Measurements from ENCODE around the gene CLCN6. TPM values are rescaled to one million over a fixed set of nuclear protein-coding genes. Genes with fewer than 3 reads are reported as not detected.

The CLCN6 gene
- total RNA-seq, 1 experiment from 2014 or later = 6.2 TPM

- no peak for DNase-seq (ENCODE audit: low read depth)
These were observed 19.1 kb downstream of the CLCN6 start for GRCh38 chr1:11825131-11825530.

- no peak for DNase-seq (ENCODE audit: low read depth)
These were observed 21.0 kb downstream of the CLCN6 start for GRCh38 chr1:11826946-11827345.

- DNase-seq (ENCODE audit: low read depth) = no peak
These were observed 22.5 kb downstream of the CLCN6 start for GRCh38 chr1:11828511-11828910.

- no peak for DNase-seq (ENCODE audit: low read depth)
These were observed 26.1 kb downstream of the CLCN6 start for GRCh38 chr1:11831945-11832725.

GRCh38 chr1:11833497-11833896 is 27.5 kb downstream of the CLCN6 start:
- no peak for DNase-seq (ENCODE audit: low read depth)

- DNase-seq (ENCODE audit: low read depth) = no peak
These were observed 27.9 kb downstream of the CLCN6 start for GRCh38 chr1:11833900-11834299.

GRCh38 chr1:11835441-11836225 is 29.6 kb downstream of the CLCN6 start:
- DNase-seq (ENCODE audit: low read depth) = no peak

- DNase-seq (ENCODE audit: low read depth) = no peak
These were observed 31.2 kb downstream of the CLCN6 start for GRCh38 chr1:11836955-11837766.

GRCh38 chr1:11837767-11838348 is 31.9 kb downstream of the CLCN6 start:
- no peak for DNase-seq (ENCODE audit: low read depth)

- peak; percentile 46 for DNase-seq (ENCODE audit: low read depth)
These were observed 32.6 kb downstream of the CLCN6 start for GRCh38 chr1:11838349-11839272.

GRCh38 chr1:11839727-11840705 is 34.0 kb downstream of the CLCN6 start:
- no peak for DNase-seq (ENCODE audit: low read depth)

GRCh38 chr1:11841245-11842153 is 35.5 kb downstream of the CLCN6 start:
- no peak for DNase-seq (ENCODE audit: low read depth)

GRCh38 chr1:11842154-11843041 is 36.4 kb downstream of the CLCN6 start:
- DNase-seq (ENCODE audit: low read depth) = no peak

GRCh38 chr1:11845641-11846335 is 39.8 kb downstream of the CLCN6 start:
- DNase-seq (ENCODE audit: low read depth) = no peak

- peak; percentile 40 for DNase-seq (ENCODE audit: low read depth)
These were observed 41.8 kb downstream of the CLCN6 start, which contains the start of gene NPPA for GRCh38 chr1:11847667-11848372. TSS of gene NPPA (minus strand) at chr1:11847783. CDS start at chr1:11847684, 99 bp downstream.

- no peak for DNase-seq (ENCODE audit: low read depth)
These were observed 42.3 kb downstream of the CLCN6 start for GRCh38 chr1:11848373-11848700.

Measured in RPMI7951 (cell line).